Tibial artery (tissue), 4 donors: ENCODE data around the gene FANCC.

ENCODE experiments used
- DNase-seq, 2 donors: peaks; one replicate each; pipeline ENCODE4 v3.0.0-alpha.2; 2019
- H3K27ac ChIP-seq, 2 donors: fragments of 200-600 bp; sonication (generic) in 1 of 2; 1 replicate in 1 of 2; 2 replicates in 1 of 2; pipeline ENCODE4 v1.5.1; 2018 to 2019; ENCODE audit warnings: mild to moderate bottlenecking in 1 of 2
- H3K27me3 ChIP-seq, 2 donors: fragments of 200-600 bp; sonication (generic) in 1 of 2; one replicate each; pipeline versions ENCODE4 v1.5.1 to v1.6.0; 2016 to 2019
- H3K36me3 ChIP-seq, 3 donors: fragments of 200-600 bp; sonication (generic) in 2 of 3; one replicate each; pipeline ENCODE4 v1.5.1; 2016 to 2019; ENCODE audit warnings: mild to moderate bottlenecking in 2 of 3
- H3K4me1 ChIP-seq, 4 donors: fragments of 200-600 bp; sonication (generic) in 2 of 4; 1 replicate in 3 of 4; 2 replicates in 1 of 4; pipeline ENCODE4 v1.5.1; 2016 to 2019
- H3K4me3 ChIP-seq, 2 donors: fragments of 200-600 bp; sonication (generic) in 1 of 2; 1 replicate in 1 of 2; 2 replicates in 1 of 2; pipeline ENCODE4 v1.5.1; 2018 to 2019; ENCODE audit warnings: mild to moderate bottlenecking in 2 of 2
- H3K9me3 ChIP-seq, 3 donors: fragments of 200-600 bp; sonication (generic) in 1 of 3; one replicate each; pipeline ENCODE4 v1.5.1; 2016 to 2019
- CTCF ChIP-seq, 2 experiments: fragments of 200-600 bp in 1 of 2; fragments of 450-650 bp in 1 of 2; IDR thresholded peaks; one replicate each; pipeline ENCODE4 v1.5.1; 2017 to 2019; ENCODE audit warnings: antibody characterized with exemption in 2 of 2, mild to moderate bottlenecking in 1 of 2, moderate library complexity in 1 of 2
- intact Hi-C: fragments of 100-400 bp; cut with DNase I; formaldehyde crosslinking; loops from one replicate; pipeline ENCODE4 v1.15.0; 2023; ENCODE audit warnings: low total_unique reads

The FANCC gene

GRCh38 chr9:95101326-95101725, 216.2 kb downstream of the FANCC start:
- no peaks in the 10 kb centered on the region for H3K9me3 ChIP-seq
- no peak for DNase-seq
- peaks cover 0 to 46% (median 2%) of the 10 kb centered on the region in 3 donors for H3K36me3 ChIP-seq
- TF ChIP-seq CTCF (IDR thresholded peaks at IDR 0.05) = no peak
- H3K27ac ChIP-seq = peak overlapping the region; percentile 2 to 93
- intact Hi-C loops = no loop called here
- H3K4me1 ChIP-seq = peaks cover 0 to 97% (median 42%) of the 10 kb centered on the region in 4 donors
- no peak overlapping the region for H3K4me3 ChIP-seq
- no peaks in the 10 kb centered on the region for H3K27me3 ChIP-seq

- Histone ChIP-seq H3K27ac (peak overlapping the region; percentile 42 to 93), H3K4me3 (no peak overlapping the region), H3K9me3 (no peaks in the 10 kb centered on the region), H3K4me1 (peaks cover 0 to 97% (median 38%) of the 10 kb centered on the region in 4 donors), H3K36me3 (peaks cover 5 to 38% (median 6%) of the 10 kb centered on the region in 3 donors), H3K27me3 (no peaks in the 10 kb centered on the region)
- no peak for TF ChIP-seq CTCF (IDR thresholded peaks at IDR 0.05)
- DNase-seq = no peak
- intact Hi-C loops = no loop called here
Measured at GRCh38 chr9:95100071-95100627, 217.4 kb downstream of the FANCC start.

GRCh38 chr9:95099321-95100070, 218.0 kb downstream of the FANCC start:
- H3K27ac ChIP-seq = peak overlapping the region; percentile 42 to 93
- peaks cover 5 to 38% (median 6%) of the 10 kb centered on the region in 3 donors for H3K36me3 ChIP-seq
- no peaks in the 10 kb centered on the region for H3K9me3 ChIP-seq
- no peak for TF ChIP-seq CTCF (IDR thresholded peaks at IDR 0.05)
- DNase-seq = no peak
- intact Hi-C loops = no loop called here
- H3K27me3 ChIP-seq = no peaks in the 10 kb centered on the region
- H3K4me3 ChIP-seq = no peak overlapping the region
- H3K4me1 ChIP-seq = peaks cover 0 to 97% (median 36%) of the 10 kb centered on the region in 4 donors

GRCh38 chr9:95098391-95098921, 219.1 kb downstream of the FANCC start:
- no peaks in the 10 kb centered on the region for H3K9me3 ChIP-seq
- no peaks in the 10 kb centered on the region for H3K27me3 ChIP-seq
- no peak for TF ChIP-seq CTCF (IDR thresholded peaks at IDR 0.05)
- intact Hi-C loops = no loop called here
- H3K4me1 ChIP-seq = peaks cover 0 to 97% (median 33%) of the 10 kb centered on the region in 4 donors
- H3K27ac ChIP-seq = peak overlapping the region; percentile 50 to 93
- DNase-seq = no peak
- H3K4me3 ChIP-seq = no peak overlapping the region
- peaks cover 5 to 35% (median 12%) of the 10 kb centered on the region in 3 donors for H3K36me3 ChIP-seq

- H3K4me3 ChIP-seq = no peak overlapping the region
- peaks cover 5 to 97% (median 35%) of the 10 kb centered on the region in 4 donors for H3K4me1 ChIP-seq
- no peak for DNase-seq
- no peak for TF ChIP-seq CTCF (IDR thresholded peaks at IDR 0.05)
- peak overlapping the region; percentile 8 to 93 for H3K27ac ChIP-seq
- H3K27me3 ChIP-seq = no peaks in the 10 kb centered on the region
- no peaks in the 10 kb centered on the region for H3K9me3 ChIP-seq
- intact Hi-C loops = no loop called here
- peaks cover 5 to 26% (median 12%) of the 10 kb centered on the region in 3 donors for H3K36me3 ChIP-seq
Measured at GRCh38 chr9:95097279-95097678, 220.2 kb downstream of the FANCC start.
